SU-DHL-6 (cell line): ENCODE data around the gene BEAN1.

ENCODE experiments used
- H2AFZ ChIP-seq: fragments of 200-600 bp; sonication (generic); 2 replicates; pipeline ENCODE4 v1.6.1; 2014; ENCODE audit warnings: low read depth, mild to moderate bottlenecking, moderate library complexity, mixed read lengths, antibody characterized with exemption, low read length; ENCODE audit not compliant: severe bottlenecking
- H3F3A ChIP-seq: fragments of 200-600 bp; shearing (Covaris generic); 2 replicates; pipeline ENCODE4 v1.6.0; 2016; ENCODE audit warnings: antibody characterized with exemption, mild to moderate bottlenecking; ENCODE audit not compliant: insufficient read depth
- H3K27ac ChIP-seq: fragments of 200-600 bp; sonication (generic); 2 replicates; pipeline ENCODE4 v1.5.1; 2016; ENCODE audit warnings: low read depth, mild to moderate bottlenecking, low read length, moderate library complexity, mixed read lengths
- H3K27me3 ChIP-seq: fragments of 200-600 bp; sonication (generic), shearing (Covaris generic); 2 replicates; pipeline ENCODE4 v1.6.0; 2014; ENCODE audit warnings: mild to moderate bottlenecking, low read length
- H3K36me3 ChIP-seq: fragments of 200-600 bp; sonication (generic); 2 replicates; pipeline ENCODE4 v1.6.1; 2014; ENCODE audit warnings: mild to moderate bottlenecking, low read length, mixed read lengths
- H3K4me2 ChIP-seq: fragments of 300-600, 200-600 bp; shearing (Covaris generic), sonication (generic); 2 replicates; pipeline ENCODE4 v1.6.0; 2014; ENCODE audit warnings: low read length, low read depth, mild to moderate bottlenecking; ENCODE audit not compliant: poor library complexity, severe bottlenecking
- H3K4me3 ChIP-seq: fragments of 200-600 bp; sonication (generic); 2 replicates; pipeline ENCODE4 v1.5.1; 2014; ENCODE audit warnings: antibody characterized with exemption, low read length, mild to moderate bottlenecking, mixed read lengths; ENCODE audit not compliant: insufficient read depth, poor library complexity, severe bottlenecking
- H3K79me2 ChIP-seq: fragments of 200-600 bp; sonication (generic); 2 replicates; pipeline ENCODE4 v1.6.1; 2014; ENCODE audit warnings: mild to moderate bottlenecking, low read length, moderate library complexity; ENCODE audit not compliant: insufficient read depth
- H3K9ac ChIP-seq: fragments of 200-600 bp; sonication (generic); 2 replicates; pipeline ENCODE4 v1.7.0; 2014; ENCODE audit warnings: mild to moderate bottlenecking, low read length
- H3K9me2 ChIP-seq: fragments of 200-600 bp; sonication (generic); replicated peaks from 2 replicates; pipeline ENCODE4 v1.6.1; 2014; ENCODE audit warnings: low read length; ENCODE audit not compliant: insufficient read depth
- H3K9me3 ChIP-seq: fragments of 200-600 bp; sonication (generic); 2 replicates; pipeline ENCODE4 v1.6.1; 2014; ENCODE audit warnings: low read length, mixed read lengths; ENCODE audit not compliant: insufficient read depth
- H4K20me1 ChIP-seq: fragments of 200-600 bp; sonication (generic); 2 replicates; pipeline ENCODE4 v1.6.1; 2014; ENCODE audit warnings: low read depth, mild to moderate bottlenecking, antibody characterized with exemption, low read length, moderate library complexity, mixed read lengths
- CTCF ChIP-seq: fragments of 200-600 bp; sonication (generic); IDR thresholded peaks from one replicate; pipeline ENCODE4 v1.5.1; 2017; ENCODE audit warnings: antibody characterized with exemption, mild to moderate bottlenecking, low read length, moderate library complexity; ENCODE audit not compliant: insufficient read depth, poor library complexity, severe bottlenecking
- EZH2phosphoT487 ChIP-seq: fragments of 200-600 bp; sonication (generic), shearing (Covaris generic); conservative IDR thresholded peaks from 2 replicates; pipeline ENCODE4 v1.6.1; 2018; ENCODE audit warnings: mild to moderate bottlenecking, antibody characterized with exemption, low read length, moderate library complexity, mixed read lengths

Gene BEAN1

GRCh38 chr16:66478733-66479511 is 51.8 kb downstream of the BEAN1 start:
- no peak overlapping the region for H3K4me2 ChIP-seq
- H3K36me3 ChIP-seq = no peaks in the 10 kb centered on the region
- no peaks in the 10 kb centered on the region for H3F3A ChIP-seq
- no peaks in the 10 kb centered on the region for H3K27me3 ChIP-seq
- TF ChIP-seq EZH2phosphoT487 (no peak), CTCF (peak; percentile 47)
- no peaks in the 10 kb centered on the region for H3K9me3 ChIP-seq
- no peaks in the 10 kb centered on the region for H4K20me1 ChIP-seq
- peak overlapping the region; percentile 10; the same call in 1 of the 2 replicates for H3K9ac ChIP-seq
- H3K9me2 ChIP-seq = no peaks in the 10 kb centered on the region
- H2AFZ ChIP-seq = peak overlapping the region; percentile 96
- H3K79me2 ChIP-seq = no peaks in the 10 kb centered on the region
- H3K27ac ChIP-seq = no peak overlapping the region
- H3K4me3 ChIP-seq = no peak overlapping the region

GRCh38 chr16:66479661-66480264 is 52.7 kb downstream of the BEAN1 start:
- H3K9me3 ChIP-seq = no peaks in the 10 kb centered on the region
- H3K9me2 ChIP-seq = no peaks in the 10 kb centered on the region
- H3K4me3 ChIP-seq = no peak overlapping the region
- H3K9ac ChIP-seq = no peak overlapping the region
- H4K20me1 ChIP-seq = no peaks in the 10 kb centered on the region
- H2AFZ ChIP-seq = no peak overlapping the region
- H3K27ac ChIP-seq = no peak overlapping the region
- no peak overlapping the region for H3K4me2 ChIP-seq
- no peaks in the 10 kb centered on the region for H3F3A ChIP-seq
- TF ChIP-seq CTCF (no peak), EZH2phosphoT487 (no peak)
- H3K79me2 ChIP-seq = no peaks in the 10 kb centered on the region
- H3K27me3 ChIP-seq = no peaks in the 10 kb centered on the region
- no peaks in the 10 kb centered on the region for H3K36me3 ChIP-seq

GRCh38 chr16:66480265-66481080 is 53.4 kb downstream of the BEAN1 start:
- TF ChIP-seq EZH2phosphoT487 = no peak
- no peak for TF ChIP-seq CTCF
- Histone ChIP-seq H2AFZ (no peak overlapping the region), H3K4me3 (no peak overlapping the region), H3K27me3 (no peaks in the 10 kb centered on the region), H3K27ac (no peak overlapping the region), H3K9ac (no peak overlapping the region), H3K79me2 (no peaks in the 10 kb centered on the region), H3K36me3 (no peaks in the 10 kb centered on the region), H3K9me3 (no peaks in the 10 kb centered on the region), H4K20me1 (no peaks in the 10 kb centered on the region), H3K4me2 (no peak overlapping the region), H3K9me2 (no peaks in the 10 kb centered on the region), H3F3A (no peaks in the 10 kb centered on the region)
